DND-41 (cell line): ENCODE results near the gene KIF1A.
"Not testable (repeated sequence)": the region's sequence is repeated elsewhere in the genome, so short reads cannot be mapped to it uniquely, and the experiment has no call there.

Experiments
- EZH2 ChIP-seq: IDR thresholded peaks from 3 replicates; pipeline ENCODE4 v1.6.1; 2012; ENCODE audit warnings: borderline replicate concordance, low read depth, mild to moderate bottlenecking, moderate library complexity, low read length, inconsistent platforms; ENCODE audit not compliant: severe bottlenecking
- TF ChIP-seq, protein P1 (sequence below): IDR thresholded peaks from 2 replicates; pipeline ENCODE4 v1.5.1; 2012; ENCODE audit warnings: borderline replicate concordance, low read length, moderate library complexity, mild to moderate bottlenecking; ENCODE audit not compliant: poor library complexity, severe bottlenecking; ENCODE audit errors: extremely low read depth

DNA sequence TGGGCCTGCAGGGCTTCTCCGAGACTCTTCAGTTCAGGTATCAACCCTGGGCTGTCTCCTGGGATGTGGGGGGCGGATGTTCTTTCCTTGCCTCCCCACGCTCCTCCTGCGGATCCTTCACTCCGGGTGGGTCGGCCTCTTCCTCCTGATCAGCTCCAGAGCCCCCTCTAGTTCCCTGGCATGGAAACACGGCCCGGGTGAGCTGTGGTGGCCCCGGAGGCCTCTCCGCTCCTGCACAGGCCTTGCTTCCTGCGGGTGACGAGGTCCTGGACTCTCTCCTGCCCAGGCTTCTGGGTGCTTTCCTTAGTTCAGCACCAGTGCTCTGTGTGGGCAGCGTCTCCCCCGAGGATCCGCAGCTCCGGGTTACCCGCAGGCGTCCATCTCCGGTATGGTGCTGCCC, 124.4 kb downstream of the KIF1A start:
- TF ChIP-seq, protein P1, sequence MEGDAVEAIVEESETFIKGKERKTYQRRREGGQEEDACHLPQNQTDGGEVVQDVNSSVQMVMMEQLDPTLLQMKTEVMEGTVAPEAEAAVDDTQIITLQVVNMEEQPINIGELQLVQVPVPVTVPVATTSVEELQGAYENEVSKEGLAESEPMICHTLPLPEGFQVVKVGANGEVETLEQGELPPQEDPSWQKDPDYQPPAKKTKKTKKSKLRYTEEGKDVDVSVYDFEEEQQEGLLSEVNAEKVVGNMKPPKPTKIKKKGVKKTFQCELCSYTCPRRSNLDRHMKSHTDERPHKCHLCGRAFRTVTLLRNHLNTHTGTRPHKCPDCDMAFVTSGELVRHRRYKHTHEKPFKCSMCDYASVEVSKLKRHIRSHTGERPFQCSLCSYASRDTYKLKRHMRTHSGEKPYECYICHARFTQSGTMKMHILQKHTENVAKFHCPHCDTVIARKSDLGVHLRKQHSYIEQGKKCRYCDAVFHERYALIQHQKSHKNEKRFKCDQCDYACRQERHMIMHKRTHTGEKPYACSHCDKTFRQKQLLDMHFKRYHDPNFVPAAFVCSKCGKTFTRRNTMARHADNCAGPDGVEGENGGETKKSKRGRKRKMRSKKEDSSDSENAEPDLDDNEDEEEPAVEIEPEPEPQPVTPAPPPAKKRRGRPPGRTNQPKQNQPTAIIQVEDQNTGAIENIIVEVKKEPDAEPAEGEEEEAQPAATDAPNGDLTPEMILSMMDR: not testable (repeated sequence)
- not testable (repeated sequence) for TF ChIP-seq EZH2
